Mesendoderm (in vitro differentiated cells): ENCODE data around the gene RSPO3.

ENCODE experiments used
- DNase-seq: peaks from one replicate; pipeline ENCODE4 v3.0.0; 2013
- H2AK5ac ChIP-seq: 2 replicates; pipeline ENCODE4 v1.6.1; 2013; ENCODE audit warnings: low read length, inconsistent platforms
- H2BK120ac ChIP-seq: 2 replicates; pipeline ENCODE4 v1.6.1; 2013; ENCODE audit warnings: low read depth, mild to moderate bottlenecking, low read length, moderate library complexity, mixed read lengths
- H2BK15ac ChIP-seq: replicated peaks from 2 replicates; pipeline ENCODE4 v1.6.1; 2013; ENCODE audit warnings: low read depth, mild to moderate bottlenecking, moderate library complexity
- H2BK5ac ChIP-seq: 2 replicates; pipeline ENCODE4 v1.6.1; 2013; ENCODE audit warnings: low read length, inconsistent platforms
- H3K18ac ChIP-seq: 2 replicates; pipeline ENCODE4 v1.6.1; 2013; ENCODE audit warnings: mild to moderate bottlenecking, low read length, mixed read lengths
- H3K23ac ChIP-seq: one replicate; pipeline ENCODE4 v1.6.1; 2013; ENCODE audit warnings: low read length
- H3K27ac ChIP-seq: 2 replicates; pipeline ENCODE4 v1.5.1; 2013; ENCODE audit warnings: low read depth, mild to moderate bottlenecking, inconsistent platforms, low read length, moderate library complexity
- H3K27me3 ChIP-seq: 2 replicates; pipeline ENCODE4 v1.6.1; 2013; ENCODE audit warnings: low read length, control low read depth, mild to moderate bottlenecking, inconsistent platforms; ENCODE audit not compliant: insufficient read depth, poor library complexity
- H3K36me3 ChIP-seq: 2 replicates; pipeline ENCODE4 v1.6.1; 2013; ENCODE audit warnings: low read length, inconsistent platforms; ENCODE audit not compliant: control insufficient read depth, insufficient read depth
- H3K4ac ChIP-seq: one replicate; pipeline ENCODE4 v1.6.1; 2013; ENCODE audit warnings: low read depth, mild to moderate bottlenecking, low read length, moderate library complexity
- H3K4me1 ChIP-seq: 2 replicates; pipeline ENCODE4 v1.6.1; 2013; ENCODE audit warnings: low read depth, low read length, inconsistent platforms; ENCODE audit not compliant: control insufficient read depth
- H3K4me2 ChIP-seq: 2 replicates; pipeline ENCODE4 v1.6.1; 2013; ENCODE audit warnings: low read length
- H3K4me3 ChIP-seq: 2 replicates; pipeline ENCODE4 v1.5.1; 2013; ENCODE audit warnings: mild to moderate bottlenecking, low read length
- H3K56ac ChIP-seq: one replicate; pipeline ENCODE4 v1.6.1; 2013; ENCODE audit warnings: low read length
- H3K79me1 ChIP-seq: 2 replicates; pipeline ENCODE4 v1.6.1; 2013; ENCODE audit warnings: low read length, inconsistent platforms
- H3K79me2 ChIP-seq: 2 replicates; pipeline ENCODE4 v1.6.1; 2013; ENCODE audit warnings: mild to moderate bottlenecking, low read length; ENCODE audit not compliant: control insufficient read depth, insufficient read depth
- H3K9ac ChIP-seq: 2 replicates; pipeline ENCODE4 v1.6.1; 2013; ENCODE audit warnings: low read length, inconsistent platforms
- H4K5ac ChIP-seq: one replicate; pipeline ENCODE4 v1.6.1; 2013; ENCODE audit warnings: low read length
- H4K8ac ChIP-seq: one replicate; pipeline ENCODE4 v1.6.1; 2013; ENCODE audit warnings: low read depth, mild to moderate bottlenecking, control low read depth, low read length, moderate library complexity
- WGBS: extraction: QIAGEN DNeasy Blood & Tissue Kit; methylation state at CpG from one replicate; pipeline ENCODE4 v1.1.7; 2013; ENCODE audit warnings: low lambda C conversion rate, missing lambda C conversion rate; ENCODE audit not compliant: insufficient coverage; ENCODE audit errors: extremely low coverage; 5-methylcytosine and 5-hydroxymethylcytosine counted together

The RSPO3 gene

GRCh38 chr6:127078669-127079068 is 39.8 kb upstream of the RSPO3 start:
- no peaks in the 10 kb centered on the region for H3K4me1 ChIP-seq
- H2AK5ac ChIP-seq: no peak overlapping the region
- no peak overlapping the region for H3K23ac ChIP-seq
- no peak overlapping the region for H3K9ac ChIP-seq
- H2BK120ac ChIP-seq: no peak overlapping the region
- no peak overlapping the region for H4K5ac ChIP-seq
- no peaks in the 10 kb centered on the region for H3K36me3 ChIP-seq
- H3K56ac ChIP-seq: no peak overlapping the region
- H2BK5ac ChIP-seq: no peak overlapping the region
- H3K4me3 ChIP-seq: no peak overlapping the region
- H3K79me2 ChIP-seq: no peaks in the 10 kb centered on the region
- H3K27ac ChIP-seq: no peak overlapping the region
- no peak overlapping the region for H3K18ac ChIP-seq
- H3K4me2 ChIP-seq: no peak overlapping the region
- no peak overlapping the region for H2BK15ac ChIP-seq
- H3K4ac ChIP-seq: no peak overlapping the region
- no peak for DNase-seq
- H3K79me1 ChIP-seq: no peaks in the 10 kb centered on the region
- WGBS: no CpG with 5 or more reads among the region's 5 CpGs
- no peak overlapping the region for H4K8ac ChIP-seq
- no peaks in the 10 kb centered on the region for H3K27me3 ChIP-seq

GRCh38 chr6:127079681-127080080 is 38.8 kb upstream of the RSPO3 start:
- Histone ChIP-seq H4K8ac (no peak overlapping the region), H4K5ac (no peak overlapping the region), H2BK5ac (no peak overlapping the region), H2BK120ac (no peak overlapping the region), H3K27me3 (no peaks in the 10 kb centered on the region), H3K4me2 (no peak overlapping the region), H3K79me2 (no peaks in the 10 kb centered on the region), H3K27ac (no peak overlapping the region), H2AK5ac (no peak overlapping the region), H3K4ac (no peak overlapping the region), H3K9ac (no peak overlapping the region), H3K56ac (no peak overlapping the region), H3K4me1 (no peaks in the 10 kb centered on the region), H3K79me1 (no peaks in the 10 kb centered on the region), H3K4me3 (no peak overlapping the region), H3K36me3 (no peaks in the 10 kb centered on the region), H2BK15ac (no peak overlapping the region), H3K18ac (no peak overlapping the region), H3K23ac (no peak overlapping the region)
- DNase-seq: no peak

DNA sequence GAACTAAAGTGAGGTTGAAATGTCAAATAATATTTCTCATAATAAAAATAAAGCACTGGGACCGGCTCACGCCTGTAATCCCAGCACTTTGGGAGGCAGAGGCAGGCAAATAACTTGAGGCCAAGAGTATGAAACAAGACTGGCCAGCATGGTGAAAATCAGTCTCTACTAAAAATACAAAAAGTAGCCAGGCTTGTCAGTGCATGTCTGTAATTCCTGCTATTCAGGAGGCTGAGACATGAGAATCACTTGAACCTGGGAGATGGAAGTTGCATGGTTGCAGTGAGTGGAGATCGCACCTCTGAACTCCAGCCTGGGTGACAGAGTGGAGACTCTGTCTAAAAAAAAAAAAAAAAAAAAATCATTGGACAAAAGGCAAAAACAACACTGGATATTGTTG is 38.4 kb upstream of the RSPO3 start:
- Histone ChIP-seq H3K79me2 (no peaks in the 10 kb centered on the region), H3K4ac (no peak overlapping the region), H3K9ac (no peak overlapping the region), H3K23ac (no peak overlapping the region), H2BK15ac (no peak overlapping the region), H3K4me3 (no peak overlapping the region), H3K4me1 (no peaks in the 10 kb centered on the region), H3K79me1 (no peaks in the 10 kb centered on the region), H4K5ac (no peak overlapping the region), H2BK5ac (no peak overlapping the region), H3K27me3 (no peaks in the 10 kb centered on the region), H2BK120ac (no peak overlapping the region), H3K56ac (no peak overlapping the region), H4K8ac (no peak overlapping the region), H3K4me2 (no peak overlapping the region), H2AK5ac (no peak overlapping the region), H3K18ac (no peak overlapping the region), H3K27ac (no peak overlapping the region), H3K36me3 (no peaks in the 10 kb centered on the region)
- no peak for DNase-seq
- no CpG with 5 or more reads among the region's 3 CpGs for WGBS

GRCh38 chr6:127083231-127083962 is 35.1 kb upstream of the RSPO3 start:
- no peaks in the 10 kb centered on the region for H3K79me1 ChIP-seq
- no peak overlapping the region for H2BK15ac ChIP-seq
- no peak overlapping the region for H2BK120ac ChIP-seq
- H4K5ac ChIP-seq: no peak overlapping the region
- H4K8ac ChIP-seq: no peak overlapping the region
- no peak overlapping the region for H3K18ac ChIP-seq
- no peak overlapping the region for H3K56ac ChIP-seq
- H3K27me3 ChIP-seq: no peaks in the 10 kb centered on the region
- no peak overlapping the region for H3K9ac ChIP-seq
- H3K23ac ChIP-seq: no peak overlapping the region
- no peak for DNase-seq
- WGBS: no CpG with 5 or more reads among the region's 2 CpGs
- no peak overlapping the region for H3K4me2 ChIP-seq
- no peaks in the 10 kb centered on the region for H3K4me1 ChIP-seq
- no peak overlapping the region for H2BK5ac ChIP-seq
- no peak overlapping the region for H3K4ac ChIP-seq
- H3K79me2 ChIP-seq: no peaks in the 10 kb centered on the region
- H3K27ac ChIP-seq: no peak overlapping the region
- no peaks in the 10 kb centered on the region for H3K36me3 ChIP-seq
- H2AK5ac ChIP-seq: no peak overlapping the region
- no peak overlapping the region for H3K4me3 ChIP-seq

GRCh38 chr6:127083963-127084310 is 34.5 kb upstream of the RSPO3 start:
- Histone ChIP-seq H3K36me3 (no peaks in the 10 kb centered on the region), H4K5ac (no peak overlapping the region), H3K56ac (no peak overlapping the region), H3K9ac (no peak overlapping the region), H3K23ac (no peak overlapping the region), H3K27me3 (no peaks in the 10 kb centered on the region), H2BK15ac (no peak overlapping the region), H4K8ac (no peak overlapping the region), H3K4me2 (no peak overlapping the region), H3K79me2 (no peaks in the 10 kb centered on the region), H3K79me1 (no peaks in the 10 kb centered on the region), H3K4me3 (no peak overlapping the region), H2AK5ac (no peak overlapping the region), H2BK5ac (no peak overlapping the region), H3K4me1 (no peaks in the 10 kb centered on the region), H3K18ac (no peak overlapping the region), H2BK120ac (no peak overlapping the region), H3K4ac (no peak overlapping the region), H3K27ac (no peak overlapping the region)
- WGBS: no CpG with 5 or more reads among the region's 2 CpGs
- no peak for DNase-seq

DNA sequence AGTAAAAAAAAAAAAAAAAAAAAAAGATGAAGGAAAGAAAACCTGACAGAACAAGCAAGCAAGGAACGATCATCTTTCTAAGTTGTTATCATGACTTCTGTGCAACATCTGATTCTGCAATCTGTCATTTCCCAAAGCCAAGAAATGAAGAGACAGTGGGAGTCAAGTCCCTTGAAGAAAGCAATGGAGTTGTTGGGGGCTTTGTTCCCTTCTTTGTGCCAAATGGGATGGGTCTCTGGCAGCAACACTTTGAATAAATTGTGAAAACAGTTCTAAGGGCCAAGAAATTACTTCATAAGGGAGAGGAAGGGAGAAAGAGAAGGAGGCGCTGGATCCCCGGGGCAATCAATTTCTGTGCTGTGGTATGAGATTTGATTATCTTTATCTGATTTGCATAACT is 33.3 kb upstream of the RSPO3 start:
- Histone ChIP-seq H3K9ac (no peak overlapping the region), H3K79me2 (no peaks in the 10 kb centered on the region), H3K23ac (no peak overlapping the region), H3K56ac (no peak overlapping the region), H2BK5ac (no peak overlapping the region), H3K79me1 (no peaks in the 10 kb centered on the region), H3K4me1 (no peaks in the 10 kb centered on the region), H3K4ac (no peak overlapping the region), H3K27me3 (no peaks in the 10 kb centered on the region), H2AK5ac (no peak overlapping the region), H4K8ac (no peak overlapping the region), H3K36me3 (no peaks in the 10 kb centered on the region), H3K4me3 (no peak overlapping the region), H2BK120ac (no peak overlapping the region), H3K27ac (no peak overlapping the region), H2BK15ac (no peak overlapping the region), H4K5ac (no peak overlapping the region), H3K4me2 (no peak overlapping the region), H3K18ac (no peak overlapping the region)
- no CpG with 5 or more reads among the region's 3 CpGs for WGBS
- no peak for DNase-seq
